Tibial nerve (tissue), 4 donors: ENCODE data around the gene TBXAS1. TPM values are rescaled to one million over a fixed set of nuclear protein-coding genes. Genes with fewer than 3 reads are reported as not detected.

ENCODE experiments used
- DNase-seq, 2 donors: peaks; one replicate each; pipeline ENCODE4 v3.0.0-alpha.2; 2019; ENCODE audit warnings: low spot score in 2 of 2
- H3K27ac ChIP-seq, 4 donors: fragments of 200-600 bp; sonication (generic) in 3 of 4; one replicate each; pipeline ENCODE4 v1.5.1; 2017 to 2019; ENCODE audit warnings: mild to moderate bottlenecking in 1 of 4
- H3K27me3 ChIP-seq, 2 donors: fragments of 200-600 bp; sonication (generic) in 1 of 2; one replicate each; pipeline versions ENCODE4 v1.5.1 to v1.6.0; 2017 to 2019
- H3K36me3 ChIP-seq, 3 donors: fragments of 200-600 bp; sonication (generic); one replicate each; pipeline ENCODE4 v1.5.1; 2018 to 2019
- H3K4me1 ChIP-seq, 4 donors: fragments of 200-600 bp; sonication (generic) in 3 of 4; one replicate each; pipeline ENCODE4 v1.5.1; 2017 to 2019
- H3K4me3 ChIP-seq, 4 donors: fragments of 200-600 bp; sonication (generic) in 3 of 4; one replicate each; pipeline ENCODE4 v1.5.1; 2017 to 2019; ENCODE audit warnings: mild to moderate bottlenecking in 1 of 4, moderate library complexity in 1 of 4
- H3K9me3 ChIP-seq, 4 donors: fragments of 200-600 bp; sonication (generic) in 3 of 4; one replicate each; pipeline ENCODE4 v1.5.1; 2017 to 2019
- CTCF ChIP-seq, 5 experiments: fragments of 200-600 bp in 3 of 5; fragments of 450-650 bp in 2 of 5; sonication (generic) in 3 of 5; IDR thresholded peaks; one replicate each; pipeline ENCODE4 v1.5.1; 2016 to 2019; ENCODE audit warnings: antibody characterized with exemption in 5 of 5, mild to moderate bottlenecking in 3 of 5, moderate library complexity in 2 of 5
- EP300 ChIP-seq, 2 donors: sonication (generic); formaldehyde crosslinking; IDR thresholded peaks; one replicate each; pipeline ENCODE4 v1.6.1; 2017; ENCODE audit warnings: antibody characterized with exemption in 2 of 2, mild to moderate bottlenecking in 1 of 2
- POLR2A ChIP-seq, 2 donors: fragments of 450-650 bp; IDR thresholded peaks; one replicate each; pipeline ENCODE4 v1.6.1; 2017; ENCODE audit warnings: antibody characterized with exemption in 2 of 2, mild to moderate bottlenecking in 2 of 2, moderate library complexity in 2 of 2
- WGBS, 2 donors: methylation state at CpG; one replicate each; pipeline ENCODE4 v1.1.5; 2018; 5-methylcytosine and 5-hydroxymethylcytosine counted together
- total RNA-seq, 4 donors: library from RNA; depleted of rRNA; stranded (reverse); fragments of >200 nt; gene quantifications; one replicate each; pipeline ENCODE4 v1.1.0, GENCODE V29; 2016

Gene TBXAS1
- total RNA-seq, 4 donors from 2014 or later: 19.0 to 80.4 (median 30.5) TPM

GRCh38 chr7:139958599-139959284, 129.7 kb downstream of the TBXAS1 start:
- WGBS, 2 donors: 82 to 89% methylated on average over 14 of the region's 14 CpGs
- Histone ChIP-seq H3K27me3 (no peaks in the 10 kb centered on the region), H3K27ac (no peak overlapping the region), H3K36me3 (no peaks in the 10 kb centered on the region), H3K9me3 (no peaks in the 10 kb centered on the region), H3K4me3 (no peak overlapping the region), H3K4me1 (no peaks in the 10 kb centered on the region)
- DNase-seq: no peak
- no peak for TF ChIP-seq EP300 (IDR thresholded peaks at IDR 0.05)
- no peak for TF ChIP-seq CTCF (IDR thresholded peaks at IDR 0.05)
- TF ChIP-seq POLR2A (IDR thresholded peaks at IDR 0.05): no peak

GRCh38 chr7:139959285-139959628, 130.2 kb downstream of the TBXAS1 start:
- WGBS, 2 donors: 52 to 65% methylated on average over 6 of the region's 6 CpGs
- Histone ChIP-seq H3K9me3 (no peaks in the 10 kb centered on the region), H3K4me1 (no peaks in the 10 kb centered on the region), H3K27me3 (no peaks in the 10 kb centered on the region), H3K27ac (no peak overlapping the region), H3K36me3 (no peaks in the 10 kb centered on the region), H3K4me3 (no peak overlapping the region)
- no peak for DNase-seq
- TF ChIP-seq POLR2A (IDR thresholded peaks at IDR 0.05): no peak
- no peak for TF ChIP-seq CTCF (IDR thresholded peaks at IDR 0.05)
- no peak for TF ChIP-seq EP300 (IDR thresholded peaks at IDR 0.05)

- DNase-seq: no peak
- H3K4me3 ChIP-seq: no peak overlapping the region
- TF ChIP-seq CTCF (IDR thresholded peaks at IDR 0.05) (no peak), POLR2A (IDR thresholded peaks at IDR 0.05) (no peak), EP300 (IDR thresholded peaks at IDR 0.05) (no peak)
- H3K36me3 ChIP-seq: no peaks in the 10 kb centered on the region
- no peaks in the 10 kb centered on the region for H3K4me1 ChIP-seq
- H3K27ac ChIP-seq: no peak overlapping the region
- H3K9me3 ChIP-seq: no peaks in the 10 kb centered on the region
- WGBS, 2 donors: 85 to 86% methylated on average over 4 to 5 of the region's 5 CpGs
- no peaks in the 10 kb centered on the region for H3K27me3 ChIP-seq
Observed at GRCh38 chr7:139959718-139960117, 130.7 kb downstream of the TBXAS1 start.

- no peaks in the 10 kb centered on the region for H3K4me1 ChIP-seq
- H3K36me3 ChIP-seq: no peaks in the 10 kb centered on the region
- TF ChIP-seq CTCF (IDR thresholded peaks at IDR 0.05) (no peak), EP300 (IDR thresholded peaks at IDR 0.05) (no peak), POLR2A (IDR thresholded peaks at IDR 0.05) (no peak)
- H3K27me3 ChIP-seq: no peaks in the 10 kb centered on the region
- H3K9me3 ChIP-seq: no peaks in the 10 kb centered on the region
- no peak overlapping the region for H3K4me3 ChIP-seq
- H3K27ac ChIP-seq: no peak overlapping the region
- WGBS, 2 donors: 84 to 87% methylated on average over 6 of the region's 6 CpGs
- DNase-seq: no peak
Observed at GRCh38 chr7:139960157-139960556, 131.1 kb downstream of the TBXAS1 start.

GRCh38 chr7:139965942-139966628, 137.0 kb downstream of the TBXAS1 start:
- TF ChIP-seq EP300 (IDR thresholded peaks at IDR 0.05) (no peak), CTCF (IDR thresholded peaks at IDR 0.05) (no peak), POLR2A (IDR thresholded peaks at IDR 0.05) (no peak)
- Histone ChIP-seq H3K36me3 (no peaks in the 10 kb centered on the region), H3K4me3 (no peak overlapping the region), H3K9me3 (no peaks in the 10 kb centered on the region), H3K27ac (no peak overlapping the region), H3K4me1 (no peaks in the 10 kb centered on the region), H3K27me3 (no peaks in the 10 kb centered on the region)
- no peak for DNase-seq
- 91 to 93% methylated on average over 4 of the region's 4 CpGs for WGBS, 2 donors
